ENCODE data around the gene S100A10.

DNA sequence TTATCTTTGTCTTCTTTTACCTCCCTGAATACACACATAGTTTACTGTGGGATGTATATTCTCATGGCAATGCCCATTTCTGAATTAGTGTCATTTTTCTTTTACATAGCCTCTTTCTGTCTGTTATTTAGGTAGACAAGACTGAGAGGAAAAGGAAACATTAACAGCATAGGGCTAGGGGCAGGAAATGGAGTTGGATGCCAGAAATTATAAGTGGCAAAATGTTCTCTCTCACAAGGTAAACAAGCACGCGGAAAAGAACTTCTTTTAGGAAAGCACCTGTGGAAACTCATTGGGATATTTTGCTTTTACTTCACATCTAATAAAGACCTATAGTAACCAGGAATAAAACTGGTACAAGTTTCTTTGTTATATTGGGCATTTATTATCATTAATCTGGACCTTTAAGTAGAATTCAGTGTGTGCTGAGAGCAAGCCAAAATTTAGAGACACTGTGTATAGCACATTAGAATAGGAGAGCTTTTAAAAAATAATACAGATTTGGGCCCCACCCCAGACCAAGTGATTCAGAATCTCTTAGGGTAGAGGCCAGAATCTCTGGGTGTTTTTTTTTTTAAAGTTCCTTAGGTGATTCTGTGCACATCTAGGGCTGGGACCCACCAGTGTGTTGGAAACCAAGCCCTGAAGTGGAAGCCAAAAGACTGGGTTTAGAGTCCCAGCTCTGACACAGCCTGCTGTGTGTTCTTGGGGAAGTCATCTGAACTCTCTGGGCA is 32.7 kb downstream of the S100A10 start:
- TF ChIP-seq, protein P1, sequence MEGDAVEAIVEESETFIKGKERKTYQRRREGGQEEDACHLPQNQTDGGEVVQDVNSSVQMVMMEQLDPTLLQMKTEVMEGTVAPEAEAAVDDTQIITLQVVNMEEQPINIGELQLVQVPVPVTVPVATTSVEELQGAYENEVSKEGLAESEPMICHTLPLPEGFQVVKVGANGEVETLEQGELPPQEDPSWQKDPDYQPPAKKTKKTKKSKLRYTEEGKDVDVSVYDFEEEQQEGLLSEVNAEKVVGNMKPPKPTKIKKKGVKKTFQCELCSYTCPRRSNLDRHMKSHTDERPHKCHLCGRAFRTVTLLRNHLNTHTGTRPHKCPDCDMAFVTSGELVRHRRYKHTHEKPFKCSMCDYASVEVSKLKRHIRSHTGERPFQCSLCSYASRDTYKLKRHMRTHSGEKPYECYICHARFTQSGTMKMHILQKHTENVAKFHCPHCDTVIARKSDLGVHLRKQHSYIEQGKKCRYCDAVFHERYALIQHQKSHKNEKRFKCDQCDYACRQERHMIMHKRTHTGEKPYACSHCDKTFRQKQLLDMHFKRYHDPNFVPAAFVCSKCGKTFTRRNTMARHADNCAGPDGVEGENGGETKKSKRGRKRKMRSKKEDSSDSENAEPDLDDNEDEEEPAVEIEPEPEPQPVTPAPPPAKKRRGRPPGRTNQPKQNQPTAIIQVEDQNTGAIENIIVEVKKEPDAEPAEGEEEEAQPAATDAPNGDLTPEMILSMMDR (conservative IDR thresholded peaks at IDR 0.05), result no peak
- TF ChIP-seq EZH2 (IDR thresholded peaks at IDR 0.05; ENCODE audit: low read depth), result no peak

All from PC-9 (cell line).